Activated CD4-positive, CD25-positive, alpha-beta regulatory T cell (primary cell): ENCODE data around the gene MRO.
"Not testable (repeated sequence)": the region's sequence is repeated elsewhere in the genome, so short reads cannot be mapped to it uniquely, and the experiment has no call there.

ENCODE experiments used
- DNase-seq, 4 experiments: peaks; one replicate each; lab custom pipeline; 2025; lab: John Stamatoyannopoulos, UW

The MRO gene

GRCh38 chr18:50833496-50833895 is 13.7 kb upstream of the MRO start:
- not testable (repeated sequence) for DNase-seq

GRCh38 chr18:50832754-50833153 is 12.9 kb upstream of the MRO start:
- DNase-seq, result no peak

DNA sequence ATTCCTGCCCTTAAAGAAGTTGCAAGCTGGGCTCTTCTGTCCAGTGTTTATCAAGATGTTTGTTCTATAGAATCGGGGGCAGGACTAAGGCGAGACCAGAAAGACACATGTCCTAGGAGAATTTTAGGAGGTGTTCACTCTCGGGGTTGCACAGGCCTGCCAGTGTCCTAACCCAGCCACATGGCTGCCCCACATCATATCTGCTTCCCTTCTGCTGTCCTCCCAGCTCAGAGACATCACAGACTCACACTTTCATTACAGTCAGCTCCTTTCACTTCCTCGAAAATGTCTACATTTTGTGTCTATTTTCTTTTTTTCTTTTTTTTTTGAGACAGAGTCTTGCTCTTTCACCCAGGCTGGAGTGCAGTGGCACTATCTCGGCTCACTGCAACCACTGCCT is 10.7 kb upstream of the MRO start:
- no peak for DNase-seq

- no peak for DNase-seq
Measured at GRCh38 chr18:50829644-50830043, 9.8 kb upstream of the MRO start.

DNA sequence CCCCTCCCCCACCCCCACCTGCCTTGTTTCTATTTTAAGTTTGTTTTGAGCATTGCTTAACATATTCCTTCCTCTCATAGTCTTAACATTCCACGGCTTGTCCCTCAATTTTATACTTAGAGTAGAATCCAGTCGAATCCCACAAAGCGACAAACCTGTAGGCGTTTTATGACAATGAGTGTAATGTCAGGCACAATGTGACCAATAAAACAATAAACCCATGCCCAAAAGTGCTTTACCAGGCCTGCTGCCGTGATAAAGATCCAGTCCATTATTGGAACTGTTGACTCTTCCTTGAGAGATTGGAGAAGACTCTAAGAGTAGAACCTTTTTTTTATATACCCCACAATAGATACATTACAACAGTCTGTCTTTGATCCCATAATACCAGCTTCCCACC is 6.2 kb upstream of the MRO start:
- DNase-seq, result no peak

DNA sequence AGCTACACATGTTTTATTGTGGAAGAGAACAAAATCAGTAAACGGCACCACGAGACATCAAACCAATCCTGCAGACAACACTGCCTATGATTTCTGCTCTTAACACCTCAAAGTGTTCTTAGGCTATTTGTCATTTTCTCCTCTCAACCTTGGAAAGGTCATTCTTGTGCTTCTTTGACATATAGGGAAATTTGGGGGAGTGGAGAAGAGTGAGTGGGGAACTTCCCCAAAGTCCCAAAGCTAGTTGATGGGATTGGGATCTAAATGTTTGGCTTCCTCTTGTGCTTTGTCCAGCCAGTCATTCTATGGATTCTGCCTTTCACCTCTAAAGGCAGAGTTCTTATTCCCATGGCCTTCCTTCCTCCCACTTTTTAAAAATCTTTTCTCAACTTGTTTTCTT is 5.8 kb upstream of the MRO start:
- DNase-seq, result no peak

DNA sequence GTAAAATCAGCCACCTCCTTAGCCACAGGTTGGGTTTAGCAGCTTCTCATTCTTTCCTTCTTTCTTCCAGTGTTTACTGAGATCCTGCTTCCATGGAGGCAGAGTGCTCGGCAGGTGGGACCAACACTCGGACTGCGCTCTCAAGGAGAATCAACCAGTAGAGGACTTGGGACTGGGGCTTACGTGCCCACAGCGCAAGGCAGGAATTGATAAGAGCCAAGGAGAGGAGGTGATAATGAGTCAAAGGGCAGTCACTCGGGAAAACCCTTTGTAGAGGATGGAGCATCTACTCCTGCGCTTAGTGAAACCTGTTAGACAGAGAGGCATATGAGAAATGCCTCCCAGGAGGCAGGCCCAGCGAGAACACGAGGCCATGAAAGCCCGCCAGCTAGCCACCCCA is 2.9 kb upstream of the MRO start:
- DNase-seq, result no peak

DNA sequence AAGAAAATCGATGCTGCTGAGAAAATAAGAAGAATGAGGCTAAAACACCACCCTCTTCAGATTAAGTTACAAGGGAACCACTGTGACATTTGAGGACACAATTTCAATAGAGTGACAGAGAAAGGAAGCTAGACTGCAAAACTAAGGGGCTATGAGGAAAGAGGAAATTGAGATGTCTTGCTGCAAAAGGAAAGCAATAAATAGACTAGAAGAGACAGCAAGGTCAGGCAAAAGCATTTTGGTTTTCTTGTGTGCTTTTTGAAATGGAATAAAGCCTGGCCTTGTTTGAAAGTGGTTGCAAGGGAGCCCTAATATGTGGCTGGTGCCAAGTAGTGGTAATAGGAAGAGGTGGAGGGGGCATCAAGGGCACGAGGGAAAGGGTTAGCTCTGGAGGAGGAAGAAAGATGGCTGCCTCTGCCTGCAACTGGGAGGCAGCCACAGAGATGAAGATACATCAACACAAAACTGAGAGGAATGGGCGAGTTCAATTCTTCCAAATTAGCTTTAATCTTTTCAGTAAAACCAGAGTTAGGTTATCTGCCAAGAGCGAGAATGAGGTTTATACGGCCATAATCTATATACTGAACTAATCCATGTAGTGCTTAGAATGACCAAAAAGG is 1.2 kb upstream of the MRO start:
- DNase-seq, result no peak

GRCh38 chr18:50819027-50819727 is 639 bp downstream of the MRO start:
- no peak for DNase-seq

DNA sequence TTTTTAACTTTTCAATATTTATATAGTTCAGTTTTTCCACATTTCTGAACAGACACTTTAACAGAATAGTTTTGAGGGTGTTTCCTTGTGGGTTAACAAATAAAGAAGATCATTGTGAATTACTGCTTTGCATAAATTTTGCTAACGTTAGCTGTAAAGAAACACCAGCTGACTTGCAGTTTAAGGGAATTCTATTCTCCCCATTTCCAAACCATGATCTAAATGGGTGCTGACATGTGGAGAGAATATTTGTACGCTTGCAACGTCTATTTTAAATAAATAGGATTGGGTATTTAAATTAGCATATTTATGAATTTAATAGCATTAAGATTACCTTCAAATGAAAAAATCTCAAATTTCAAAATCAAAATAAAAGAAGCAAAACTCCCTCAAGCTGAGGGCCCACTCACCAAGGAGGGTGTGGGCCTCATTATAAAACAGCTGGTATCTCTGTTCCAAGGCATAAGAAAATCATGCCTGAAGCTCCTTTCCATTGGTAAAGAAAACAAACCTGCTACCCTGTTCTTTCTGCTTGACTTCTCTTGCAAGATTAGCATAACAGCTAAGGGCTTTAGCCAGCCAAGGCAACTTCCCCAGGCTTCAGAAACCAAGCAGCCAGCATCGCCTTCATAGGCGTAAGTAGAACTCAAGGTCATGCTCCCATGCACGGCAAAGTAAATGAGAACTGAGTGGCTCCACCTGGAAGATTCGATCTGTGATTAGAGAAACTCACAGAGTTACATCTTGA is 3.2 kb downstream of the MRO start:
- no peak for DNase-seq

GRCh38 chr18:50814395-50814794 is 5.4 kb downstream of the MRO start:
- DNase-seq, result no peak

GRCh38 chr18:50813353-50813752 is 6.5 kb downstream of the MRO start:
- no peak for DNase-seq

DNA sequence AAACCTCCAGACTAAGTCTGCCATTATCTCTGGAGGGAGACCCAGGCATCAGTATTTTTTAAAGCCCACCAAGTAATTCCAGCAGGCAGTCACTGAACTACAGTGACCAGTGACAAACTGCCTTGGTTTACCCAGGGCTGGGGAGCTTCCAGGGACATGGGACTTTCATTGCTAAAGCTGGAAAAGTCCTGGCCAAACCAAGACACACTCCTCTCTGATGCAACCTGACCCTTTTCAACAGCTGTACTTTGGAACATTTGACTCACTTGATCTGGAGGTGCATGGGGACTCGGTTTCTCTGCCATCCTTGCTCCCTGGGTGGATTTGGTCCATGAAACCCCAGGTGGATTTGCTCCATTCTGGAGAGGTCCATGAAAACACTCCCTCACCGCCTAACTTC is 7.0 kb downstream of the MRO start:
- no peak for DNase-seq

DNA sequence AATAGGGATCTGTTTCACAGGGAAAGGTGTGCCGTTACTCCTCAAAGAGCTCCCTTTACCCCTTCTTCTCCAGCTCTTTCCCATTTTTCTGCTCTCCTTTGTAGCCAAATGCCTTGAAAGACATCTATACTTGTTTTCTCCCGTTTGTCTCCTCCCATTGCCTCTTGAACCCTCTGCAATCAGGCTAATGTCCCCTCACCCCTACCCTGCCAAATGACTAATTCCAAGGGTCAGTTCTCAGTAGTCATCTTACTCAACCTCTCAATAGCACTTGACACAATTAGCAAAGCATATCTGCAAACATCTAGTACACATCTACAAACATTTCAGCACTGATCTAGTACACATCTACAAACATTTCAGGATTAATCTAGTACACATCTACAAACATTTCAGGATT is 12.6 kb downstream of the MRO start:
- DNase-seq, result no peak

- no peak for DNase-seq
Measured at GRCh38 chr18:50806208-50806616, 13.6 kb downstream of the MRO start.

DNA sequence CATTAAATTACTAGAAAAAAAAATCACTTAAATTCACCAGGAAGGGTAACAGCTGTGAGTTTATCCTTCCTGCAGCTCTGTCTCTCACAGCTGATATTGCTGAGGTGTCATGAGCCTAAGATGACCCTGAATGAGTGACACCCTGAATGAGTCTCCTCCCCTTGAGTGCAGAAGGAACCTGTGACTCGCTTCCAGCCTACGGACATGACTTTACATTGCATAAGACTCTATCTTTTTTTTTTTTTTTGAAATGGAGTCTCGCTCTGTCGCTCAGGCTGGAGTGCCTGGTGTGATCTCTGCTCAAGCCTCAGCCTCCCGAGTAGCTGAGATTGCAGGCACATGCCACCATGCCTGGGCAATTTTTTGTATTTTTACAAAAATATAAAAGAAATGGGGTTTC is 14.1 kb downstream of the MRO start:
- DNase-seq, result no peak

DNA sequence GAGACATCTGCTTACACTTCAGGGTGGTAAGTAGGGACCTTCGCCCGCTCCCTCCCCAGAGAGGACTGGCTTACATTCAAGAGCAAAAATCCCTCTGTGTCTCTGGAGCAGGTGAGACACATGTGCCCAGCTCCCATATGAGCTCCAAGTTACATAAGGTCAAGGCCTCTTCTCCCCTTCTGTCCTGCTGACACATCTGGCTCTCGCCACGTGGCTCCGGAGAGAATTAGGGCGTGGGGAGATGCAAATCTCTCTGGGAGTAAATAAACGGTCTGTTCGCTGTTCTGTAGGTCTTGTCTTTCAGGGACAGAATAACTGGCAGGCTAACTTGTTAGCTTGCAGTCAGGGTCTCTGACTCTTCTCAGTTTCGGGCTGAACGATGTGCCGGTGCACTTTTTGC is 16.2 kb downstream of the MRO start:
- DNase-seq, result no peak

GRCh38 chr18:50802141-50802540 is 17.7 kb downstream of the MRO start:
- no peak for DNase-seq

- DNase-seq, result no peak
Measured at GRCh38 chr18:50797142-50797541, 22.7 kb downstream of the MRO start.

GRCh38 chr18:50796495-50796894 is 23.3 kb downstream of the MRO start:
- no peak for DNase-seq

DNA sequence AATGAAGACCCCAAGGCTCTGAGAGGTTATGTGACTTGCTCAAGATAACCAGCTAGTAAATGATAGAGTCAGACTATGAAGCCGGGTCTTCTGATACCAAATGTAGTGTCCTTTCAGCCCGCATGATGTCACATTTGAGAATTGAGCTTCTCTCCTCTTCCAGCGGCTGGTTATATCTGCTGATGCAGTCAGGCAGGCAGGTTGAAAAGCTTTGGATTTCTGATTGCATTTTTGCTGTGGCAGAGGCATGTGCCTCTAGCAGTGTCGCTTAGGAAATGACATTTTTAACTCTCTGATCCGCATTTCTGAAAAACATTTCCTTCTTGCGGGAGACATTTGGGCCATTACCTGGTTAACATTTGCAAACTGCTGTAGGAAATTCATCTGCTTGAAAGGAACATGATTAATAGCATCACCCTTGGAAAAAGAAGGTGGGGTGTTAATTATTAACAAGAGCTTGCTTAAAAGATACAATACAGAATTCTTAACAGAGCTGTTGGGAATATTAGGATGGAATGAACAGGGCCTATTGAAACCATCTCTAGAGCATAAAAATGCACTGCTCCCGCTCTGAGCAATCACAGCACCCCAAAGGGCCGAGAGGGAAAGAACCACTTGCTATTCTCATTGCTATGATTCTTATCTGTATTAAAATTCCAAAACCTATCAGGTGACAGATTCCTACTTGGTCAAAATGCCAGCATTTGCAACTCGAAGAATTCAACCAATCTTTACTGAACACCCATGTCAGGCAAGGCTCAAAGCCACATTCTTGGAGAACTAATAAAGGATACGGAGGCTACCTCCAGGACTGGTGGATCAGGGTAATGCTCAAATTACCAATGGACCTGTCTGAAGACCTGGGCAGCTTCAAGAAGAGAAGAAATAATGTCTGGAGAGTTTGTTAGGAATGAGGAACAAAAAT is 25.9 kb downstream of the MRO start:
- no peak for DNase-seq

DNA sequence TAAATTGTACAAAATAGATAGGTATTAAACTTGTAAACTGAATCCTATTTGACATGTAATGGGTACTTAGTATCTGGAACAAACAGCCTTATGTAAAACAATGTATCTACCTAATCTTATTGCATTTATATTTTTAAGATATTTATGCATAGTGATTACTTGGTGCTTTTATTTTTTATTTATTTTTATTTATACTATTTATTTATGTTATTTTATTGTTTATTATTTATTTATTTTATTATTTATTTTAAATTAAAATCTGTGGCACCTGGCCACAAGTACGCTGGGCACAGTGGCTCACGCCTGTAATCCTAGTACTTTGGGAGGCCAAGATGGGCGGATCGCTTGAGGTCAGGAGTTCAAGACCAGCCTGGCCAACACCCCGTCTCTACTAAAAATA is 26.9 kb downstream of the MRO start:
- DNase-seq, result no peak
